Measurements from ENCODE around the gene EZH1.

EZH1 gene

DNA sequence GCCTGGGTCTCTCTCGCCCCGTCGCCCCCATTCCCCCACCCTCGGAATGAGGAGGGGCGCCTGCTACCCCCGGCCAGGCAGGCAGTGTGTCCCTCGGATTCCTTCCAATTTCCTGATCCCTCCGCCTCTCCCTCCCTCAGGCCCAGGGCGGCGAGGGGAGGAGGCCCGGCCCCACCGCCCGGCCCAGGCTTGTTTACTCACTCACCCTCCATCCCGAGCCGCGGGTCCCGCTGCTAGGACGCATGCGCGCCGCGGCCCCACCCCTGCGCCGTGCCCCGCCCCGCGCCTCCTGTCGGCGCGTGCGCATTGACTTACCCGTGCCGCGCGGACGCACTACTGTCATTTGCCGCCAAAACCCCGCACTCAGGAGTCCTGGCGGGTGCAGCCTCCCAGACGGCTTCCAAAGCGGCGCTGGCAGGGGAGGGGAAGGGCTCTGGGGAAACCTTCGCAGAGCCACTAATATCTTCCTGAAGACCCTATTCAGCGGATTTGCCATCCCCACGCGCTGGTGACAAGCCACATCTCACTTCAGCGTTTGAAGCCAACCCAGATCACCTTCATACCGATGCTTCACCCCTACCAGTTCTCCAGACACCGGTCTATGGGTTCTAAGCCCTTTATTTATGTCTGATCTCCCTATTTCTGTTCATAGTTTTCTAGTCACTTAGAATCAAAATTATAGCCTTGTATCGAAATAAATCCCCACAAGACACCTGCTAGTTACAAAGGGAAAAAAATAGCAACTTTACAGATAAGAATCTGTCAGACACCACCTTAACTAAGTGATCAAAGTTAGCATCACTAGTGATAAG lies at the start of gene EZH1:
EZH1 (minus strand) TSS at position 235 of the 812 bp plus-strand sequence. CDS start 16,099 bp downstream, outside the sequence.
- peak within 1 kb of the TSS; percentile 86 for H3K4me3 ChIP-seq (ENCODE audit: low read depth, low read length)
- ChIA-PET CTCF (interaction anchor here (1.6 kb wide), 1 partner anchor 10 kb away, joined by 4 read pairs; no protein-coding TSS in a partner anchor), POLR2A (no interaction called here)
- TF ChIP-seq, protein P1, sequence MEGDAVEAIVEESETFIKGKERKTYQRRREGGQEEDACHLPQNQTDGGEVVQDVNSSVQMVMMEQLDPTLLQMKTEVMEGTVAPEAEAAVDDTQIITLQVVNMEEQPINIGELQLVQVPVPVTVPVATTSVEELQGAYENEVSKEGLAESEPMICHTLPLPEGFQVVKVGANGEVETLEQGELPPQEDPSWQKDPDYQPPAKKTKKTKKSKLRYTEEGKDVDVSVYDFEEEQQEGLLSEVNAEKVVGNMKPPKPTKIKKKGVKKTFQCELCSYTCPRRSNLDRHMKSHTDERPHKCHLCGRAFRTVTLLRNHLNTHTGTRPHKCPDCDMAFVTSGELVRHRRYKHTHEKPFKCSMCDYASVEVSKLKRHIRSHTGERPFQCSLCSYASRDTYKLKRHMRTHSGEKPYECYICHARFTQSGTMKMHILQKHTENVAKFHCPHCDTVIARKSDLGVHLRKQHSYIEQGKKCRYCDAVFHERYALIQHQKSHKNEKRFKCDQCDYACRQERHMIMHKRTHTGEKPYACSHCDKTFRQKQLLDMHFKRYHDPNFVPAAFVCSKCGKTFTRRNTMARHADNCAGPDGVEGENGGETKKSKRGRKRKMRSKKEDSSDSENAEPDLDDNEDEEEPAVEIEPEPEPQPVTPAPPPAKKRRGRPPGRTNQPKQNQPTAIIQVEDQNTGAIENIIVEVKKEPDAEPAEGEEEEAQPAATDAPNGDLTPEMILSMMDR (IDR thresholded peaks at IDR 0.05; ENCODE audit: insufficient read depth, low read length, missing control alignments): no peak
- DNase-seq (ENCODE audit: low read depth, low spot score): peak; percentile 17

DNA sequence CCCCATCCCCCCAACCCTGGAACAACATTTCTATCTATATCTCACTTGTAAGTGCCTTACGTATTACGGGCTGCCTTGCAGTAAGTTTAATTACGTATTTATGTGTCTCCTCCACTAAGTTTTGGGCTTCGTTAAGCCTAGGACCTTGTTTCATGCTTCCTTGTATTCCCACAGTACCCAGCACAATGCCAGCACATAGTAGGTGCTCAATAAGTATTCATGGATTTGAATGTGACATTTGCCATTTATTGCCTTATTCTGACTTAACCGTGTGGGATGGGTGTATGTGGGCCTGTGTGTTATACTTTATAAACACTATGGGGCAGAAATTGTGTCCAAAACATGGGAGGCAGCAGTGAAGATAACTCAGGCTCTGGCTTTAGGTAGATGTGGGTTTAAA lies 47.7 kb upstream of the EZH1 start:
- no peak overlapping the region for H3K4me3 ChIP-seq (ENCODE audit: low read depth, low read length)
- POLR2A ChIA-PET: interaction anchor here (1.9 kb wide), 1 partner anchor 12 kb away, joined by 6 read pairs; the partner anchor contains the start of gene WNK4
- CTCF ChIA-PET: interaction anchor here (0.7 to 1.5 kb wide), 2 partner anchors 28 to 214 kb away, joined by 3 read pairs; no protein-coding TSS in a partner anchor
- TF ChIP-seq, protein P1 (IDR thresholded peaks at IDR 0.05; ENCODE audit: insufficient read depth, low read length, missing control alignments): no peak
- no peak for DNase-seq (ENCODE audit: low read depth, low spot score)

DNA sequence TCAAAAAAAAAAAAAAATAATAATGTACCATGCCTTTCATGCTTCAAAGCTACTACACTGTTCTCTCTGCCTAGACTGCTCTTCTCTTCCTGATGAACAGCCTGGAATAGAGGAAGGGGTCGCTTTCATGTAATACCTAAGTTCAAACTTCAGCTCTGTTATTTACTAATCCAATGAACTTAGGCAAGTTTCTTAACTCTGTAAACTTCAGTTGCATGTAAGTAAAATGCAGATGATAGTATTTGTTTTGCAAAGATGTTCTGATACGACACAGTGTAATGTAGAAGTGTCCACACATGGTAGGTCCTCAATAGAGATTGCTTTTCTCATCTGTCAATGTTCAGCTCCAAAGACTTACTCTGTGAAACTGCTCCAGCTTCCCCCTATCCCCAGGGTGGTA lies 47.1 kb upstream of the EZH1 start:
- TF ChIP-seq, protein P1 (IDR thresholded peaks at IDR 0.05; ENCODE audit: insufficient read depth, low read length, missing control alignments): no peak
- H3K4me3 ChIP-seq (ENCODE audit: low read depth, low read length): no peak overlapping the region
- CTCF ChIA-PET: interaction anchor here (0.5 to 1.5 kb wide), 3 partner anchors 28 to 213 kb away, joined by 3 read pairs; no protein-coding TSS in a partner anchor
- DNase-seq (ENCODE audit: low read depth, low spot score): no peak
- POLR2A ChIA-PET: interaction anchor here (0.7 to 1.9 kb wide), 2 partner anchors 11 to 32 kb away, joined by 4 to 6 read pairs; partner anchors contain the start of genes BECN1 and WNK4

DNA sequence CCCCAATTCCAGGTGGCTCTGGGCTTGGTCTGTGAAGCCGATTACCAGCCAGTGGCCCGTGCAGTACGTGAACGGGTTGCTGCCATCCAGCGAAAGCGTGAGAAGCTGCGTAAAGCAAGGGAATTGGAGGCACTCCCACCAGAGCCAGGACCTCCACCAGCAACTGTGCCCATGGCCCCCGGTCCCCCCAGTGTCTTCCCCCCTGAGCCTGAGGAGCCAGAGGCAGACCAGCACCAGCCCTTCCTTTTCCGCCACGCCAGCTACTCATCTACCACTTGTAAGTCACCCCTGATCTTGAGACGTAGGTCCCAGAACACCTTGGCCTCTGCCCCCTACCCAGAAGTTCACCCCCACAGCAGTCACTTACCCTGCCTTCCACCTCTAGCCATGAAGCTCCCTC lies 42.4 kb upstream of the EZH1 start:
- ChIA-PET CTCF (interaction anchor here (0.6 to 2.4 kb wide), 4 partner anchors 9 to 37 kb away, joined by 3 to 8 read pairs (median 4); partner anchors contain the start of gene BECN1), POLR2A (no interaction called here)
- no peak overlapping the region for H3K4me3 ChIP-seq (ENCODE audit: low read depth, low read length)
- TF ChIP-seq, protein P1 (IDR thresholded peaks at IDR 0.05; ENCODE audit: insufficient read depth, low read length, missing control alignments): no peak
- no peak for DNase-seq (ENCODE audit: low read depth, low spot score)

DNA sequence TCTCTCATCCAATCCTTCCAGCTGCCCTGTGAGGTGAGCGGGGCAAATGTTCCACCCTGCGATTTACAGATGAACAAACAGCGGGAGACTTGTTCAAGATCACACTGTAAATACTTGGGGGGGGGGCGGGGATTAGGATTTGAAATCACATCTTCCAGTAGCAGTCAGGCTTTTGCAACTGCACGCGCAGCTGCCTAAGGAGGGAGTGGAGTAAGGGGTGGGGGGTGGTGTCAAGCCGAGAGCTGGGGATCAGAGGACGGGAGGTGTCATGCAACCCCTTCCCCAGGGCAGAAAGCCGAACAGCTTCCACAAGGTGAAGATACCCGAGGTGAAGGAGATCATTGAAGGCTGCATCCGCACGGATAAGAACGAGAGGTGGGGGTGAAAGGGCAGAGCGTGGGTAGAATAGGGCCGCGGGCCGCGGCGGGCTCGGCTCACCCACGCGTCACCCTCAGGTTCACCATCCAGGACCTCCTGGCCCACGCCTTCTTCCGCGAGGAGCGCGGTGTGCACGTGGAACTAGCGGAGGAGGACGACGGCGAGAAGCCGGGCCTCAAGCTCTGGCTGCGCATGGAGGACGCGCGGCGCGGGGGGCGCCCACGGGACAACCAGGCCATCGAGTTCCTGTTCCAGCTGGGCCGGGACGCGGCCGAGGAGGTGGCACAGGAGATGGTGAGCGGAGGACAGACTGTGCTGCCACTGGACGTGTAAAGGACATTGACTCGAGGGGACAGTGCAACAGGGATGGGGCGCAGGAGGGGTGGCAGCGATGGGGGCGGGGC lies 40.2 kb upstream of the EZH1 start:
- TF ChIP-seq, protein P1 (IDR thresholded peaks at IDR 0.05; ENCODE audit: insufficient read depth, low read length, missing control alignments): no peak
- no peak overlapping the region for H3K4me3 ChIP-seq (ENCODE audit: low read depth, low read length)
- no peak for DNase-seq (ENCODE audit: low read depth, low spot score)
- CTCF ChIA-PET: interaction anchor here (2.3 to 2.4 kb wide), 2 partner anchors 13 to 39 kb away, joined by 5 to 8 read pairs; partner anchors contain the start of genes BECN1, CNTD1 and COA3
- POLR2A ChIA-PET: no interaction called here

Measured in AG04449 (cell line).